GM18526 (cell line): ENCODE data around the gene LRRC27.

Experiments
- POLR2A ChIP-seq: IDR thresholded peaks from 3 replicates; pipeline ENCODE4 v1.6.1; 2011; ENCODE audit not compliant: insufficient read length; ENCODE audit errors: extremely low read depth

Gene LRRC27

DNA sequence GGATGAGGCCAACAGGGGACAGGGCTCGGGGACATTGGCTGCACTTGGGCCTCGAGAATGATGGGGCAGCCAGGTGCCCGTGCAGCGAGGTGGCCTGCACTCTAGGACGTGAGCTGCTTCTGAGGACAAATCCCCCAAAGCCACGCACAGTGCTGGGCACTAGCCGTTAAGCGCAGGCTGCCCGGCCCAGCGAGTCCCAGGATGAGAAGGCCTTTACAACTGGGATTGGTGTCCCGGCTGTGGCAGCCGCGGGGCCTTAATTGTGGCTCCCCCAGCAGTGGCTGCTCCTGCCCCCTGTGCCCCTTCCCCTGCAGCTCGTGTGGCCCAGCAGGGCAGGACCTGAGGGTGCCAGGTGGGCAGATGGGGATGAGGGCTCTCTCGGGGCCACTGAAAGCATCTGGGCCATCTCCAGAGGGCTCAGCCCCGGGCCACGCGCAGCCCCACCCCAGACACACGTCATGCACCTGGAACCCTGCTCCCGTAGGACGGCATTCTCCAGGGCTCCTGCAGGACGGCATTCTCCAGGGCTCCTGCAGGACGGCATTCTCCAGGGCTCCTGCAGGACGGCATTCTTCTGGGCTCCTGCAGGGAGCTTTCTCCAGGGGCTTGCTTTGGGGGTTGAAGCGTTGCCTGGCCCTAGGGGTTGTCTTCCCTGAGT is 71.6 kb downstream of the LRRC27 start:
- TF ChIP-seq POLR2A, result no peak

DNA sequence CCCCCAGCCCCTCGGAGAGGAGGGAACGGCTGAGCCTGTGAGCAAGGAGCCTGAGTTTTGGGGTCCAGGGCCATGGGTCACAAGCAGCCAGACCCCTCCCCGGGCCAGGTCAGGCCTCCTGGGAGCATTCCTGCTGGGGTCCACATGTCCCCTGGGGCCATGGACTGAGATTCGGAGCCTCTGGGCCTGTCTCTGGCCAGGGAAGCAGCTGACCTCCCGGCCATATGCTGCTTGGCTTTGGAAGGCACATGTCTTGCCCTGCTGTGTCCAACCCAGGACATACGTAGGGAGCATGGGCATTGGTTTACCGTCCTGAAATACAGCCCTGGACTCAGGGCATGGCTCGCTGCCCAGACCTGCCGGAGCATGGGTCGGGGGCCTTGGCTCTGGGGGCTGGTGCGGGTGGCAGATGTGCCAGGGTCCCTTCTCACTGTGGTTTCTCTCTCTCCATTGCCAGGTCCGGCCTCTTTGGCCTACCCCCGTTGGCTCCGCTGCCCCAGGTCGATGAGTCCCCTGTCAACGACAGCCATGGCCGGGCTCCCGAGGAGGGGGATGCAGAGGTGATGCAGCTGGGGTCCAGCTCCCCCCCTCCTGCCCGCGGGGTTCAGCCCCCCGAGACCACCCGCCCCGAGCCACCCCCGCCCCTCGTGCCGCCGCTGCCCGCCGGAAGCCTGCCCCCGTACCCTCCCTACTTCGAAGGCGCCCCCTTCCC is 72.3 kb downstream of the LRRC27 start:
- no peak for TF ChIP-seq POLR2A

DNA sequence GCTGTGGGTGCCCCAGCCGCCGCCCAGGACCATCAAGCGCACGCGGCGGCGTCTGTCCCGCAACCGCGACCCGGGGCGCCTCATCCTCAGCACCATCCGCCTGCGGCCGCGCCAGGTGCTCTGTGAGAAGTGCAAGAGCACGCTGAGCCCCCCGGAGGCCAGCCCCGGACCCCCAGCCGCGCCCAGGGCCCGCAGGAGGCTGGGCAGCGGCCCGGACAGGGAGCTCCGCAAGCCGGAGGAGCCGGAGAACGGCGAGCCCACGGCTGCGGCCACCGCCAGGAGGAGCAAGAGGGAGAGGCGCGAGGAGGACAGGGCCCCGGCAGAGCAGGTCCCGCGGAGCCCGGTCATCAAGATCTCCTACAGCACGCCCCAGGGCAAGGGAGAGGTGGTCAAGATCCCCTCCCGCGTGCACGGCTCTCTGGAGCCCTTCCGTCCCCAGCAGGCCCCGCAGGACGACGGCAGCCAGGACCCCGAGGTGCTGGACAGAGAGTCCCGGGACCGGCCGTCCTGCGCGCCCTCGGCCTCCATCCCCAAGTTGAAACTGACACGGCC is 73.0 kb downstream of the LRRC27 start:
- no peak for TF ChIP-seq POLR2A

DNA sequence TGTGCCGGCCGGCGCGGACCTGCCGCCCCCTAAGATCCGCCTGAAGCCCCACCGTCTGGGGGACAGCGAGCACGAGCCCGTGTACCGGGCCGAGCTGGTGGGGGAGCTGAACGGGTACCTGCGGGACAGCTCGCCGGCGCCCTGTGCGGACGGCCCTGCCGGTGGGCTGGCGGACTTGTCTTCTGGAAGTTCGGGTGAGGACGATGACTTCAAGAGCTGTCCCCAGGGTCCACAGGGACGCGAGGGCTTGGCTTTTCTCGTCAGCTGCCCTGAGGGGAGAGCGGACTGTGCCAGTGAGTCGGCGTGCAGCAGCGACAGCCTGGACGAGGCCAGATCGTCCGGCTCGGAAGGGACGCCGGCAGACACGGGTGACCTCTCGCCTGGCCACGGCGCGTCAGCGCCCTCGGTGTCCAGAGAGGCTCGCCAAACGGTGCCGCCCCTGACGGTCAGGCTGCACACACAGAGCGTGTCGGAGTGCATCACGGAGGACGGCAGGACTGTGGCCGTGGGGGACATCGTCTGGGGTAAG is 73.5 kb downstream of the LRRC27 start:
- no peak for TF ChIP-seq POLR2A

DNA sequence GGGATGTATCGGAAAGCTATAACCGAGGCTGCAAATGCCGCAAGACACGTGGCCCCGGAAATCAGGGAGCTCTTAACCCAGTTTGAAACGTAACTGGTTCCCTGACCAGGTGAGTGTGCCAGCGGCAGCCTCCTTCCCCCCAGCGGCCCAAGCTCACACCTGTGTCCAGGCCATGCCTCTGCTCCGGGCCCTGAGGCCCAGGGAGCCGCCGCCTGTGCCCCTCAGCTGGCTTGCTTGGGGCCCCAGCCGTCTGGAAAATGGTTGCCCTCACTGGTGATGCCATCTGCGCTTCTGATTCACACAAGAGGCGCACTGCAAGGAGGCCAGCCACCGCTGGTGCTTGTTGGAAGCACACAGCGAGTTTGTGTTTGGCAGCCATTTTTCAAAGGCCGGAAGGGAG is 74.2 kb downstream of the LRRC27 start:
- TF ChIP-seq POLR2A, result no peak

DNA sequence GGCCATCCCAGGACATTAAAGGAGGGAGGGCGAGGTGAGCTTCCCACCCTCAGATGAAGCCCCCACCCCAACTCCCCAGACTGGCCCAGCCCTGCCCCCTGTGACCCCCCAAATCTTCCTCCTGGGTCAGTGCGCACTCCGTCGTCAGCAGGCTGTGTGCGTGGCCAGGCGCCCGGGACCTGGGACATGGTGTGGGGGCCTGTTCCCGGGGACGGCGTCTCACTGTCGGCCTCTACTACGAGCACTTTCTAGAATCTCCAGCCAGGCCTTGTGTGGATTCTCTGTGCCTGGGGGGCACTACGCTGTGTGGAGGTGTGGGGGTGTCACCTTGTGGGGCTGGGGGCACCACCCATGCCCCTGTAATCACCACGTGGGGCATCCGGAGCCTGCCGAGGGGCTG is 74.8 kb downstream of the LRRC27 start:
- TF ChIP-seq POLR2A, result no peak

DNA sequence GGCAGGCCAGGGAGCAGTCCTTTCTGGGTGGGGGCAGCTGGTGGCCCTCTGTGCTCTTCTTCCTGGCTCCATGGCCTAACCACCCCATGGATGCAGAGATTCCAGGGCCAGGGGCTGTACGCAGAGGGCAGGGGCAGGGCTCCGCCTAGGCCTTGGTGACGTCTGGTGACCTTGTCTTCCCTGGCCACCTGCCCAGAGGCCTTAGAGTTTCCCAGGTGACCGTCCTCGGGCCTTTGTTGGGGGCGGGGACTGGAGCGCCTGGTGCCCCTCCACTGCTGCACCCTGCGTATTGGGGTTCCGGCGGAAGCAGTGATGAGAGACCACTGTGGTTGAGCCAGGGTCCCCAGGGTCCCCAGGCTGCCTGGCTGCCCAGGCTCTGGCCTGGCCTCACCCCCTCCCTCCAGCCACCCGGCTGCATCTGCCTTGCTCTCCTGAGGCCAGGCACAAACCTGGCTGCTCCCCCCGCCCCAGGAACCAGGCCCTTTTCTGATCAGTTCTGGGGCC is 75.3 kb downstream of the LRRC27 start:
- no peak for TF ChIP-seq POLR2A

DNA sequence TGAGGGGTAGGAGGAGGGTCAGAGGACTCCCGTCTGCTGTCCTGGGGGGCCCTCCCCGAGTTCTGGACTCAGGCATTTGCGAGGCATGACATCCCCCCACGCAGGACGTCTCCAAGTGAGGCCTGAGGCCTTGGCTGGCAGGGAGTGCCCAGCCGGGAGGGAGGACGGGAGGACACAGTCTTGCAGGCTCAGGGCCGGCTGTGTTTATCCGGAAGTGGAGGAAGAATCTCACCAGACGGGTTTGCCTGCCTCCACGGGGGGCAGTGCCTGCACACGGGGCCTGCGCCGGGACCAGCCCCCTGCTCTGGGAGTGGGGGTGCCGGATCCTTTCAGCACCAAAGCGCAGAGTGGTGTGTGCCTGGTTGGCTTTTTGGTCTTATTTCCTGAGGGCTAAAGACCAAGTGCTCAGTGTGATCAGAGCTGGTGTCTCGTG is 75.9 kb downstream of the LRRC27 start:
- no peak for TF ChIP-seq POLR2A

DNA sequence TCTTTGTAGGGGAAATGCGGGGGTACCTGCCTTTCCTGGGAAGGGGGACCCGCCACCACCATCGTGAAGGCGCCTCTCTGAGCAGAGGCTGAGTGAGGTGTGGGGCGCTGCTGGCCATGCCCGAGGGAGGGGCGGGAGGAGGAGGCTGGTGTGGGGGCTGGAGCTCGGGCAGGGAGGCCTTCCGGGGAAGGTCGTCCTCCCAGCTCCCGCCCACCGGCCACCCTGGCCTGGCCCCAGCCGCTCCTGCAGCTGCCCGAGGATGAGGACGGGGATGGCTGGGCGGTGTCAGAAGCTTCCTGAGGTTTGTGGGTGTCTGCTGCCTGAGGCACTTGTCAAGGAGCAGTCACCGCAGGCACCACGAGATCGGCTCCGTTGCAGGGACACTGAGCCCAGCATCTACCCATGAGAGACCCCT is 76.4 kb downstream of the LRRC27 start:
- TF ChIP-seq POLR2A, result no peak

DNA sequence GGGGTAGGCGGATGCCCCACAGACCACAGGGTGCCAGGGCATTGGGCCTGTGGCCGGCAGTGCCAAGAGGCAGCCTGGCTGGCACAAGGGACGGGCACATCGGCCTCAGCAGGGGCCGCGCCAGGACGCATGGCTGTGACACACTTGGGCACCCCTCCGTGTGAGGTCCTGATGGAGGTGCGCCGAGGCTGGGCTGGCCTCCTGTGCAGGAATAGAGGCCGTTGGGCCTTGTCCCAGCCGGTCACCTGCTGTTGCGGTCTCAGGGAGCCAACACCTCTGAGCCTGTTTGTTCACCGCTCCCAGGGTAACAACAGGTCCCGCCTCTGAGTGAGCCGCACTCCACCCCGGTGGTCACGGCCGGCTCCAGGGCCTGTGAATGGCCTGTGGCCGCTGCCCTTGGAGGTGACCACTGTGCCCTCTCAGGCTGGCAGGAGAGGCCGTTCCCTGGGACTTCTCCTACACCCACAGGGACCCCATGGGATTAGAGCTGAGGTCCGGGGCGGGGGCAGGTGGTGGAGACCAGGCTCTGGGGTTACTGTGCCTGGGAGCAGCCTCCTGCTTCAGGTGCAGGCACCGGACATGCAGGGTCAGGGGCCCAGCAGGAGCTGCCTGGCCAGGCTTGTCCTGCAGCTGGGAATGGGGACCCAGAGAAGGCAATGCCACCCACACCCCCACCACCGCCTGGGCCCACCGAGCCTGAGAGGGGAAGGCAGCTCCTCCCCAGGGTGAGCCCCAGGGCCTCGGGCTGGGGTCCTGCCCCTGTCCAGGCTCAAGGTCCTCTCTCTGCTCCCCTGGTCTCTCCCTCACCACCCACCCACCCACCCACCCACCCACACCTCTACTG is 77.1 kb downstream of the LRRC27 start:
- TF ChIP-seq POLR2A, result no peak

DNA sequence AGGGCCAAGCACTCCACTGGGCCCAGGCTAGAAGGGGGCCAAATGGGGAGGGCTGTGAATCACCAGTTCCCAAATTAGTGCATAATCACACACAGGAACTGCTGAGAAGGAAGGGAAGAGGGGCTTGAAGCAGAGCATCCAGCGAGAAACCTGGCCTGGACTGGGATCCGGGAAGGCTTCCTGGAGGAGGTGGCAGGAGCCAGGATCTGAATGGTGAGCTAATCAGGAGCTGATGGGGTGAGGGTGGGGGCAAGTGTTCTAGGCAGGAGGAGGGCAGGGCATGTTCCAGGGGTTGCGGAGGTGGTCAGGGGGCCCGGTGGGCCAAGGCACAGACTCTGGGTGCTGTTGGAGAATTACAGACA is 77.7 kb downstream of the LRRC27 start:
- TF ChIP-seq POLR2A, result no peak

DNA sequence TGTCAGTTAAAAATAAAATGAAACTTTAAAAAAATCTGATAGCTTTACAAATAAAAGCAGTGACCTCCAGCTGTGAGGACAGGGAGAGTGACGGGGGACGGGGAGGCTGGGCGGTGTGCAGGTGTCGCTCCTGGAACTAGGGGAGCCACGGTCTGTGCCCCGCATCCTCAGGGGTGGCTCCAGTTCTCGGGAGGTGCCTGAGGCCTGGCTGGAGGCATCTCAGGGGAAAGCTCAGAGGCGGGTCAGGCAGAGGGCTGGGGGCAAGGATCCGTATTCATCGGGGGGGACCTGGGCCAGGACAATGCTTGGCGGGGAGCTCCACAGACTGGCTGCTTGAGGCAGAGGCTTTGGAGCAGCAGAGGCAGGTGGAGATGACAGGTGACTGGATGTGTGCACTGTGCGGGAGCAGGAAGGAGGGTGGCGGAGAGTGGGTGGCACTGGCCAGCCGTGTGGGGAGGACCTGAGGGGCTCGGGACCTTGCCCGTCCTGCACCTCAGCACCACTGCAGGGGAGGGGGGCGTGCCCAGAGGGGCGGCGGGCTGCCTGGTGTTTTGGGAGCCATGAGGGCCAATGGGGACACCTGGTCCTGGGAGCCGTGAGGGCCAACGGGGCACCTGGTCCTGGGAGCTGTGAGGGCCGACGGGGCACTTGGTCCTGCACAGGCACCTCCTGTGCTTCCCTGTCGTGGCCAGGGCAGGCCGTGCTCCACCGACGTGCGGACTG is 78.2 kb downstream of the LRRC27 start:
- no peak for TF ChIP-seq POLR2A

DNA sequence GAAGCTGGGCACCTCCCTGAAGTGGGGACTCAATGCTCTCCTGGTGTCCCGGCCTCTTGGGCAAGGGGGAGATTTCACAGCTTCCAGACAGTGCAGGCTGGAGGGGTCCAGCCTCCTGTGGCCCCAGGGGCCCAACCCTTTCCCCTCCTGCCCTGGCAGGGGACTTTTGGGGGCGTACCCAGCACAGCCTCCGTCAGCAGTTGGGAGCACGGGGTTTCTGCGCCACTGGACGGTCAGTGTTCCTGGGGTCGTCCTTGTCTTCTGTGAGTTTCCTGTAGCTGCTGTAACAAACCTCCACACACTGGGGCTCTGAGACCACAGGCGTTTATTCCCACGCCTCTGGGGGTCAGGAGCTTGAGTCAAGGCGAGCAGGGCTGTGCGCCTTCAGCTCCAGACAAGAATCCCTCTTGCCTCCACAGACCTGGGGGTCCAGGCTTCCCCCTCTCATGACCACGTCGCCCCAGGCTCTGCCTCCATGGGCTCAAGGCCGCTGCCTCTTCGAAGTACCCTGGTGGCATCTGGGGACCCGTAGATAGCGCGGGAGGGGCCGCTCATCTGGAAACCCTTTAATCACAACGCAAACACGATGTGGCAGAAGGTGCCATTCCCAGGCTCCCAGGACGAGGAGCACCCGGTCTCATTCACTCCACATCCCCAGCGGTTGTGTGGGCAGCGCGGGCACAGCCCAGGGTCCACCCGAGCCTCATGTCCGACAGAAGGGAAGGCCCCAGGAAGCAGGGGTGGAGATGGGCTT is 79.0 kb downstream of the LRRC27 start:
- no peak for TF ChIP-seq POLR2A
